Endodermal cell (in vitro differentiated cells): Measurements from ENCODE around the gene CYP27B1. TPM values are rescaled to one million over a fixed set of nuclear protein-coding genes. Genes with fewer than 3 reads are reported as not detected.

Source experiments
- DNase-seq: peaks from one replicate; pipeline ENCODE4 v3.0.0-alpha.2; 2017
- H3K27ac ChIP-seq: 2 replicates; pipeline ENCODE4 v1.5.1; 2013; ENCODE audit warnings: mild to moderate bottlenecking, low read depth, low read length, moderate library complexity
- H3K27me3 ChIP-seq: 2 replicates; pipeline ENCODE4 v1.6.1; 2013; ENCODE audit warnings: mild to moderate bottlenecking, low read length, moderate library complexity; ENCODE audit not compliant: insufficient read depth, control insufficient read depth, poor library complexity, severe bottlenecking
- H3K36me3 ChIP-seq: 2 replicates; pipeline ENCODE4 v1.7.0; 2013; ENCODE audit warnings: mild to moderate bottlenecking, low read length, moderate library complexity; ENCODE audit not compliant: control insufficient read depth, insufficient read depth
- H3K4me1 ChIP-seq: one replicate; pipeline ENCODE4 v1.7.0; 2013; ENCODE audit warnings: low read length; ENCODE audit not compliant: control insufficient read depth, insufficient read depth
- H3K4me3 ChIP-seq: 2 replicates; pipeline ENCODE4 v1.5.1; 2013; ENCODE audit warnings: mild to moderate bottlenecking, low read length, moderate library complexity
- H3K9ac ChIP-seq: 2 replicates; pipeline ENCODE4 v1.6.1; 2013; ENCODE audit warnings: mild to moderate bottlenecking, low read length, moderate library complexity; ENCODE audit not compliant: poor library complexity, severe bottlenecking; ENCODE audit errors: extremely low read depth
- H3K9me3 ChIP-seq: 2 replicates; pipeline ENCODE4 v1.6.1; 2013; ENCODE audit warnings: mild to moderate bottlenecking, low read length, moderate library complexity; ENCODE audit not compliant: control insufficient read depth
- H3K27ac Mint-ChIP-seq: 2 replicates; pipeline ENCODE4 v1.8.0; 2020; ENCODE audit warnings: mixed read lengths
- H3K27me3 Mint-ChIP-seq: 2 replicates; pipeline ENCODE4 v1.8.0; 2021; ENCODE audit warnings: mild to moderate bottlenecking, mixed read lengths; ENCODE audit not compliant: insufficient read depth
- H3K36me3 Mint-ChIP-seq: 2 replicates; pipeline ENCODE4 v1.8.0; 2020; ENCODE audit warnings: low read depth, mixed read lengths
- H3K4me1 Mint-ChIP-seq: 2 replicates; pipeline ENCODE4 v1.8.0; 2020; ENCODE audit warnings: mixed read lengths
- H3K4me3 Mint-ChIP-seq: 2 replicates; pipeline ENCODE4 v1.8.0; 2020; ENCODE audit warnings: mild to moderate bottlenecking, moderate library complexity, mixed read lengths
- H3K9me3 Mint-ChIP-seq: 2 replicates; pipeline ENCODE4 v1.8.0; 2020; ENCODE audit warnings: mild to moderate bottlenecking, mixed read lengths
- WGBS, 2 experiments: methylation state at CpG; one replicate each; pipeline versions ENCODE4 v1.1.5 to v1.1.7; 2013; ENCODE audit warnings: missing lambda C conversion rate in 2 of 2, mixed read lengths in 1 of 2; ENCODE audit not compliant: insufficient coverage in 1 of 2, insufficient read length in 1 of 2; 5-methylcytosine and 5-hydroxymethylcytosine counted together
- total RNA-seq, 2 donors: library from RNA; stranded (reverse); fragmentation: NEBNext Ultra II Directional in 1 of 2; extraction: Animal tissue kit (Norgen Biotek cat#: 25700) in 1 of 2; gene quantifications; 2 replicates in 1 of 2; 3 replicates in 1 of 2; pipeline ENCODE4 v1.2.1, GENCODE V29; 2021
- TF ChIP-seq, protein P1 (sequence below): fragments of 200-600 bp; sonication (generic); conservative IDR thresholded peaks from 2 replicates; pipeline ENCODE4 v1.5.0; 2021; ENCODE audit warnings: antibody characterized with exemption, mild to moderate bottlenecking

The CYP27B1 gene
- total RNA-seq, 2 donors from 2014 or later = 2.4 to 3.1 TPM

DNA sequence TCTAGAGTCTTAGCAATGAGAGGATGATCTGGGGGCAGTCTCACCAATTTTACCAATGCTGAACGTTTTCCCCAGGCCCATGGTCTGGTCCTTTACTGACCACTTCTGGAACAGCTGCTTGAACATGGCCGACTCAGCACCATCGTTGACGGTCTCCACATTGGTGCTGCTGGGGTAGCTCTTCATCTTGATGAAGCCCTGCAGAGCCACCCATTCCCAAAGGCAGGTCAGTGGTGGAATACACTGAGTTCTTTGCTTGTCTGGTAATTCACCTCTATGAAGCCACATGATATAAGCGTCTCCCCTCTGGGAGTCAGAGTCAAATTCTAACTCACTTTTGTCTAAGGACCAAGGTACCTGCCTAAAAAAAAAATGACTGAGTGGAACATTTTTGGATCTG lies 41.5 kb upstream of the CYP27B1 start:
- H3K9ac ChIP-seq = no peak overlapping the region
- H3K36me3 ChIP-seq = peaks cover 14% of the 10 kb centered on the region
- Mint-ChIP-seq H3K36me3 (peaks cover 19% of the 10 kb centered on the region), H3K27ac (no peak overlapping the region), H3K27me3 (no peaks in the 10 kb centered on the region), H3K4me1 (no peaks in the 10 kb centered on the region), H3K9me3 (no peaks in the 10 kb centered on the region), H3K4me3 (no peak overlapping the region)
- 91 to 93% methylated on average over 5 of the region's 5 CpGs for WGBS, 2 experiments
- TF ChIP-seq, protein P1, sequence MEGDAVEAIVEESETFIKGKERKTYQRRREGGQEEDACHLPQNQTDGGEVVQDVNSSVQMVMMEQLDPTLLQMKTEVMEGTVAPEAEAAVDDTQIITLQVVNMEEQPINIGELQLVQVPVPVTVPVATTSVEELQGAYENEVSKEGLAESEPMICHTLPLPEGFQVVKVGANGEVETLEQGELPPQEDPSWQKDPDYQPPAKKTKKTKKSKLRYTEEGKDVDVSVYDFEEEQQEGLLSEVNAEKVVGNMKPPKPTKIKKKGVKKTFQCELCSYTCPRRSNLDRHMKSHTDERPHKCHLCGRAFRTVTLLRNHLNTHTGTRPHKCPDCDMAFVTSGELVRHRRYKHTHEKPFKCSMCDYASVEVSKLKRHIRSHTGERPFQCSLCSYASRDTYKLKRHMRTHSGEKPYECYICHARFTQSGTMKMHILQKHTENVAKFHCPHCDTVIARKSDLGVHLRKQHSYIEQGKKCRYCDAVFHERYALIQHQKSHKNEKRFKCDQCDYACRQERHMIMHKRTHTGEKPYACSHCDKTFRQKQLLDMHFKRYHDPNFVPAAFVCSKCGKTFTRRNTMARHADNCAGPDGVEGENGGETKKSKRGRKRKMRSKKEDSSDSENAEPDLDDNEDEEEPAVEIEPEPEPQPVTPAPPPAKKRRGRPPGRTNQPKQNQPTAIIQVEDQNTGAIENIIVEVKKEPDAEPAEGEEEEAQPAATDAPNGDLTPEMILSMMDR = no peak
- DNase-seq = no peak
- H3K27me3 ChIP-seq = no peaks in the 10 kb centered on the region
- H3K27ac ChIP-seq = no peak overlapping the region
- H3K4me1 ChIP-seq = no peaks in the 10 kb centered on the region
- H3K4me3 ChIP-seq = no peak overlapping the region
- no peaks in the 10 kb centered on the region for H3K9me3 ChIP-seq

DNA sequence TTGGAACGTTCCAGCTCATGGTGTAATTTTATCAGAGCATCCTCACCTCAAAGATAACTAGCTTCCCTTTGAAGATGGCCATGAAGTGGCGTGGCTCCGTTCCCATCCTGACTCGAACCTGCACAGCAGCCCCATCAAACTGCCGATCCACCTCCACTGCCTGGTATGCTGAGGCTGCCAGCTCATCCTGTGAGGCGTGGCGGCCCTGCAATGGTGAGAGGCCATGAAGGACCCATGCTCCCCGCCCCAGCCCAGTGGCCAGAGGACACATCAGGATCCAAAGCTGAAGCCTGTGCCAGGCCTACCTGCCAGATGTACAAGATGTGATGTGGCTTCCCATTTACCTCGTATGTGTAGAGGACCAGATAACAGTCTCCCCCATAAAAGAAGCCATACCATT lies 40.4 kb upstream of the CYP27B1 start:
- no peaks in the 10 kb centered on the region for H3K9me3 Mint-ChIP-seq
- Histone ChIP-seq H3K4me1 (no peaks in the 10 kb centered on the region), H3K9ac (no peak overlapping the region), H3K9me3 (no peaks in the 10 kb centered on the region), H3K36me3 (peaks cover 23% of the 10 kb centered on the region), H3K27ac (no peak overlapping the region), H3K27me3 (no peaks in the 10 kb centered on the region), H3K4me3 (no peak overlapping the region)
- no peak for DNase-seq
- H3K27ac Mint-ChIP-seq = no peak overlapping the region
- no peaks in the 10 kb centered on the region for H3K4me1 Mint-ChIP-seq
- TF ChIP-seq, protein P1 = no peak
- H3K27me3 Mint-ChIP-seq = no peaks in the 10 kb centered on the region
- peaks cover 20% of the 10 kb centered on the region for H3K36me3 Mint-ChIP-seq
- H3K4me3 Mint-ChIP-seq = no peak overlapping the region
- WGBS, 2 experiments = 92 to 98% methylated on average over 8 to 9 of the region's 9 CpGs

DNA sequence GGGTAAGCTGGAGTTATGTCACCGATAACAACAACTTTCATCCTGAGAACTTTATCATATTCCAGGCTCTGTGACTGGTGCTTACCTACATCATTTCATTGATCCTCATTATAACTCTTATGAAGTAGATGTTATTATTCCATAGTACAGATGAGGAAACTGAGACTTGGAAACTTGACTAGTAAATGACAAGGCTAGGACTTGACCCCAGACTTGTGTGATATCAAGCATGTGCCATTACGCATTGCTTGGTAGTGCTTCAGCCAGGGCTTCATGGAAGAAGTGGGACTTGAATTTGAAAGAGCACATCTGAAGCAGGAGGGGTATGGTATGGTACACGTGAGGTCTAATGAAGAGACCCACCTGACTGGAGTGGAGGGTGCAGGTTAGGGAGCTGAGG lies 39.8 kb upstream of the CYP27B1 start:
- Mint-ChIP-seq H3K4me3 (no peak overlapping the region), H3K4me1 (no peaks in the 10 kb centered on the region), H3K36me3 (peaks cover 20% of the 10 kb centered on the region), H3K27ac (no peak overlapping the region), H3K27me3 (no peaks in the 10 kb centered on the region), H3K9me3 (no peaks in the 10 kb centered on the region)
- Histone ChIP-seq H3K4me3 (no peak overlapping the region), H3K27ac (no peak overlapping the region), H3K36me3 (peaks cover 29% of the 10 kb centered on the region), H3K9me3 (no peaks in the 10 kb centered on the region), H3K4me1 (no peaks in the 10 kb centered on the region), H3K27me3 (no peaks in the 10 kb centered on the region), H3K9ac (no peak overlapping the region)
- 92 to 100% methylated on average over 2 to 3 of the region's 3 CpGs for WGBS, 2 experiments
- TF ChIP-seq, protein P1 = no peak
- no peak for DNase-seq
